Measurements from ENCODE around the gene ZEB1. TPM values are rescaled to one million over a fixed set of nuclear protein-coding genes. Genes with fewer than 3 reads are reported as not detected.

Gene ZEB1
- total and polyA plus RNA-seq, 2 of the 4 experiments (the other 2 are of a cell fraction) = 23.7 to 108 TPM

DNA sequence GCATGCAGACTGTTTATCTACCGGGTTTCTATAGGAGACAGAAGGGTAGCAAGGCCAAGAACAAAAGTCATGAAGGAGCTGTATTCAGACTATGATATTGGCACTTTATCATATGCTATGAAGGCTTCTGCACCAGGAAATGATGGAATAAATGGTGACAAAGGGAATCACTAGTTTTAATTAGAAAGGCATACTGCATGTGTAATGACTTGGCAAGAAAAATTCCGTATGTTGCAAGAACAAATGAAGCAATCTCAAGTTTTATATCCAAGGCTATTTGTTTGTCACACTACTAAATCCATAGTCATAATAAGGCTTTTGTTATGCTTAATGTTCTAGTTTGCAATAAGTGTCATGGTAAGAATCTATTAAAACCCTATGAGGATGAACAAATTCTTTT, 230.9 kb downstream of the ZEB1 start:
- H2AFZ ChIP-seq (replicated peaks; ENCODE audit: low read length, poor library complexity) = no peak overlapping the region
- no peak overlapping the region for H2BK120ac ChIP-seq (ENCODE audit: low read depth, low read length)
- H4K20me1 ChIP-seq (ENCODE audit: insufficient read depth, low read length) = no peaks in the 10 kb centered on the region
- ChIA-PET POLR2A (ENCODE audit: unreplicated experiment) (no interaction called here), CTCF (no interaction called here)
- H2AK5ac ChIP-seq (ENCODE audit: low read depth, low read length) = no peak overlapping the region
- peaks cover 5% of the 10 kb centered on the region for H3K9me3 ChIP-seq (ENCODE audit: control insufficient read depth, insufficient read depth, low read length)
- H3K4ac ChIP-seq (ENCODE audit: low read depth, low read length) = no peak overlapping the region
- dilution Hi-C loops (cut with HindIII; ENCODE audit: low sequenced_read_pairs, unreplicated experiment) (no loop called here), in situ Hi-C loops (cut with MboI; ENCODE audit: low sequenced_read_pairs) (no loop called here), intact Hi-C loops (cut with micrococcal nuclease) (no loop called here)
- DNase-seq (no peak), ATAC-seq (ENCODE audit: low read depth) (no peak)
- no peak overlapping the region for H3K14ac ChIP-seq (replicated peaks; ENCODE audit: low read depth, low read length)
- no peak overlapping the region for H2BK5ac ChIP-seq (ENCODE audit: low read depth, low read length, poor library complexity, severe bottlenecking)
- H3K27me3 ChIP-seq (ENCODE audit: control insufficient read depth, insufficient read depth, low read length) = peaks cover 2% of the 10 kb centered on the region; the same call in 1 of the 2 replicates
- no peak overlapping the region for H4K5ac ChIP-seq (ENCODE audit: low read depth, low read length)
- no peaks in the 10 kb centered on the region for H3K9me1 ChIP-seq (ENCODE audit: insufficient read depth, low read length)
- H4K8ac ChIP-seq (ENCODE audit: low read depth in 2 of 2, low read length in 2 of 2) = no peak overlapping the region
- H3K79me1 ChIP-seq (ENCODE audit: low read depth in 1 of 2, low read length in 2 of 2) = no peaks in the 10 kb centered on the region
- no peak overlapping the region for H3K27ac ChIP-seq (ENCODE audit: insufficient read depth, low read length)
- no peak overlapping the region for H3K4me3 ChIP-seq (ENCODE audit: insufficient read depth, low read depth, low read length)
- no peak overlapping the region for H3K23ac ChIP-seq (ENCODE audit: low read depth, low read length)
- no CpG with 5 or more reads among the region's 2 CpGs for WGBS, 2 experiments (ENCODE audit: extremely low coverage in 2 of 2, insufficient read length in 1 of 2)
- H3K4me2 ChIP-seq (ENCODE audit: low read depth, low read length) = no peak overlapping the region
- no peak overlapping the region for H3K9ac ChIP-seq (ENCODE audit: low read depth, low read length)
- H3K4me1 ChIP-seq (ENCODE audit: control insufficient read depth, insufficient read depth, low read length) = no peaks in the 10 kb centered on the region
- no peak overlapping the region for H4K91ac ChIP-seq (ENCODE audit: insufficient read depth, low read depth, low read length)
- no TSS peak for BruUV-seq (replicated peaks)
- no peaks in the 10 kb centered on the region for H3K36me3 ChIP-seq (ENCODE audit: control insufficient read depth, insufficient read depth, low read length)
- TF ChIP-seq RAD21 (IDR thresholded peaks at IDR 0.05; ENCODE audit: low read length) (no peak), NFE2L2 (IDR thresholded peaks at IDR 0.05; ENCODE audit: low read depth, low read length) (peak; percentile 12; the same call in 1 of the 2 replicates), FOS (IDR thresholded peaks at IDR 0.05; ENCODE audit: low read depth, low read length) (no peak), RCOR1 (IDR thresholded peaks at IDR 0.05; ENCODE audit: insufficient replicate concordance, low read length) (no peak), POLR2A (IDR thresholded peaks at IDR 0.05; ENCODE audit: low read depth, low read length) (no peak), RFX5 (IDR thresholded peaks at IDR 0.05; ENCODE audit: low read depth, low read length) (no peak), CEBPB (IDR thresholded peaks at IDR 0.05; ENCODE audit: low read depth, low read length) (peak; percentile 60)
- H3K18ac ChIP-seq (ENCODE audit: low read depth, low read length) = no peak overlapping the region
- no peak overlapping the region for H2BK15ac ChIP-seq (ENCODE audit: low read depth, low read length)
- H3K56ac ChIP-seq (ENCODE audit: extremely low read depth, insufficient read depth, low read length) = no peak overlapping the region
- no peak overlapping the region for H2BK20ac ChIP-seq (ENCODE audit: low read depth, low read length)
- no peak overlapping the region for H2AK9ac ChIP-seq (replicated peaks; ENCODE audit: low read depth, low read length, poor library complexity)
